HepG2 (cell line): ENCODE measurements around the gene NKAIN4. TPM values are rescaled to one million over a fixed set of nuclear protein-coding genes. Genes with fewer than 3 reads are reported as not detected.
A peak's percentile ranks its signal among the peaks of the same experiment; 100 is the strongest.

Experiments
- AGO1 ChIP-seq: fragments of 200-400 bp; formaldehyde crosslinking; IDR thresholded peaks from 2 replicates; pipeline ENCODE4 v1.6.1; 2017; ENCODE audit warnings: mild to moderate bottlenecking, low read depth, low read length, moderate library complexity; ENCODE audit not compliant: poor library complexity, severe bottlenecking
- HOXA9 ChIP-seq: sonication (generic); formaldehyde crosslinking; IDR thresholded peaks from 2 replicates; pipeline ENCODE4 v1.8.1; 2022; ENCODE audit warnings: missing genetic modification reagents, mild to moderate bottlenecking, moderate library complexity, borderline replicate concordance
- PRDM10 ChIP-seq: sonication (generic); formaldehyde crosslinking; IDR thresholded peaks from 2 replicates; pipeline ENCODE4 v1.4.0; 2020; ENCODE audit warnings: low read depth, missing genetic modification reagents
- THYN1 ChIP-seq: sonication (generic); formaldehyde crosslinking; IDR thresholded peaks from 2 replicates; pipeline ENCODE4 v1.8.1; 2023; ENCODE audit warnings: low read depth, mild to moderate bottlenecking, moderate library complexity, missing genetic modification reagents, borderline replicate concordance
- TP53 ChIP-seq: sonication (generic); formaldehyde crosslinking; conservative IDR thresholded peaks from 2 replicates; pipeline ENCODE4 v1.4.0; 2020; ENCODE audit warnings: missing genetic modification reagents
- ZNF710 ChIP-seq: sonication (generic); formaldehyde crosslinking; IDR thresholded peaks from 2 replicates; pipeline ENCODE4 v1.5.0; 2020; ENCODE audit warnings: mild to moderate bottlenecking, missing genetic modification reagents, borderline replicate concordance
- polyA plus RNA-seq, 8 experiments: library from polyadenylated mRNA; depleted of rRNA in 3 of 8; stranded (reverse) in 7 of 8; unstranded in 1 of 8; fragments of >200 nt; fragmentation: Illumina TruSeq in 4 of 8; extraction: Trizol in 4 of 8; gene quantifications; 2 replicates each; pipeline versions ENCODE4 v1.2.1 to v1.2.3, GENCODE V29; 2011 to 2016; ENCODE audit warnings: low read depth in 4 of 8, missing spikeins in 1 of 8, mixed read lengths in 1 of 8; ENCODE audit not compliant: insufficient read depth in 1 of 8
- total RNA-seq, 5 experiments: library from RNA; depleted of rRNA; stranded (reverse); fragments of >200 nt; fragmentation: Illumina TruSeq; extraction: Trizol; gene quantifications; 2 replicates each; pipeline ENCODE4 v1.2.3, GENCODE V29; 2016; ENCODE audit warnings: low read depth in 1 of 5

Gene NKAIN4
- total and polyA plus RNA-seq, 2 of the 13 experiments (the other 11 are each of a cell fraction or from before 2014, with no cell fraction given) = not detected

GRCh38 chr20:63259734-63260460 lies 5.6 kb upstream of the NKAIN4 start (continued):
- TF ChIP-seq PRDM10 (no peak), ZNF710 (CRISPR knock-in tag) (0 out of 2 replicates have a peak, but pooled peaks have one; percentile 27), TP53 (CRISPR knock-in tag) (no peak), HOXA9 (CRISPR knock-in tag) (no peak), AGO1 (peak; percentile 9), THYN1 (CRISPR knock-in tag) (no peak)
